ENCODE results near the gene BORCS6. TPM values are rescaled to one million over a fixed set of nuclear protein-coding genes. Genes with fewer than 3 reads are reported as not detected.

The BORCS6 gene
- total and polyA plus RNA-seq, 2 donors (not counting 1 experiment from before 2014, with no cell fraction given): 9.7 to 20.2 TPM

- Histone ChIP-seq H3K27ac (ENCODE audit: low read length in 2 of 2) (peak overlapping the region; percentile 90 to 93), H3K27me3 (replicated peaks in 1 of 4; ENCODE audit: control extremely low read depth in 1 of 4, control insufficient read depth in 3 of 4, insufficient read depth in 4 of 4, low read length in 3 of 4) (no peaks in the 10 kb centered on the region), H3K79me2 (ENCODE audit: control insufficient read depth, insufficient read depth, low read length) (peaks cover 7% of the 10 kb centered on the region), H3K36me3 (replicated peaks in 1 of 2; ENCODE audit: control extremely low read depth in 1 of 2, control insufficient read depth in 1 of 2, extremely low read depth in 1 of 2, insufficient read depth in 2 of 2, low read length in 1 of 2) (peaks cover 0 to 22% of the 10 kb centered on the region in 2 experiments), H4K20me1 (ENCODE audit: control insufficient read depth, insufficient read depth, low read length, poor library complexity, severe bottlenecking) (peaks cover 18% of the 10 kb centered on the region), H3K9ac (ENCODE audit: low read length) (peak overlapping the region; percentile 75), H3K4me3 (ENCODE audit: control extremely low read depth in 1 of 5, extremely low read depth in 1 of 5, insufficient read depth in 1 of 5, low read depth in 2 of 5, low read length in 4 of 5) (peak overlapping the region; percentile 75 to 100 (median 78)), H3K4me2 (replicated peaks; ENCODE audit: low read depth, low read length, poor library complexity, severe bottlenecking) (peak overlapping the region; percentile 82), H2AFZ (ENCODE audit: insufficient read depth, low read depth, low read length, poor library complexity, severe bottlenecking) (peak overlapping the region; percentile 64), H3K9me3 (ENCODE audit: control extremely low read depth in 1 of 3, control insufficient read depth in 2 of 3, insufficient read depth in 1 of 3, low read length in 2 of 3) (no peaks in the 10 kb centered on the region), H3K4me1 (ENCODE audit: control insufficient read depth in 2 of 2, insufficient read depth in 2 of 2, low read length in 2 of 2) (peaks cover 32 to 50% of the 10 kb centered on the region in 2 donors)
- intact Hi-C loops (cut with micrococcal nuclease): loop anchor here (1.0 to 10.0 kb wide), 3 partner anchors 65 to 211 kb away; partner anchors contain the start of genes NDEL1, RANGRF and RPL26
- ATAC-seq (ENCODE audit: low read depth): peak; percentile 13
- Mint-ChIP-seq H3K27ac (peak overlapping the region; percentile 96), H3K9me3 (ENCODE audit: insufficient read depth) (no peaks in the 10 kb centered on the region), H3K4me3 (peak overlapping the region; percentile 89), H3K27me3 (no peaks in the 10 kb centered on the region), H3K4me1 (peaks cover 63% of the 10 kb centered on the region)
- TF ChIP-seq, protein P1, sequence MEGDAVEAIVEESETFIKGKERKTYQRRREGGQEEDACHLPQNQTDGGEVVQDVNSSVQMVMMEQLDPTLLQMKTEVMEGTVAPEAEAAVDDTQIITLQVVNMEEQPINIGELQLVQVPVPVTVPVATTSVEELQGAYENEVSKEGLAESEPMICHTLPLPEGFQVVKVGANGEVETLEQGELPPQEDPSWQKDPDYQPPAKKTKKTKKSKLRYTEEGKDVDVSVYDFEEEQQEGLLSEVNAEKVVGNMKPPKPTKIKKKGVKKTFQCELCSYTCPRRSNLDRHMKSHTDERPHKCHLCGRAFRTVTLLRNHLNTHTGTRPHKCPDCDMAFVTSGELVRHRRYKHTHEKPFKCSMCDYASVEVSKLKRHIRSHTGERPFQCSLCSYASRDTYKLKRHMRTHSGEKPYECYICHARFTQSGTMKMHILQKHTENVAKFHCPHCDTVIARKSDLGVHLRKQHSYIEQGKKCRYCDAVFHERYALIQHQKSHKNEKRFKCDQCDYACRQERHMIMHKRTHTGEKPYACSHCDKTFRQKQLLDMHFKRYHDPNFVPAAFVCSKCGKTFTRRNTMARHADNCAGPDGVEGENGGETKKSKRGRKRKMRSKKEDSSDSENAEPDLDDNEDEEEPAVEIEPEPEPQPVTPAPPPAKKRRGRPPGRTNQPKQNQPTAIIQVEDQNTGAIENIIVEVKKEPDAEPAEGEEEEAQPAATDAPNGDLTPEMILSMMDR (IDR thresholded peaks at IDR 0.05): no peak
- TF ChIP-seq EZH2 (IDR thresholded peaks at IDR 0.05; ENCODE audit: borderline replicate concordance, insufficient read depth, low read depth, low read length, poor library complexity, severe bottlenecking): no peak
- ChIA-PET POLR2A (interaction anchor here (0.7 to 7.5 kb wide), 10 partner anchors 13 to 104 kb away, joined by 3 to 158 read pairs (median 10); partner anchors contain the start of genes AURKB, BORCS6, CTC1 and PFAS), CTCF (interaction anchor here (0.7 to 7.6 kb wide), 17 partner anchors 9 to 292 kb away, joined by 3 to 86 read pairs (median 7); partner anchors contain the start of genes AURKB, BORCS6, CNTROB and CTC1)
- WGBS (ENCODE audit: insufficient coverage): 32% methylated on average over 20 of the region's 27 CpGs
- DNase-seq: no peak
Observed at GRCh38 chr17:8223356-8224126, 33.6 kb upstream of the BORCS6 start.
